ENCODE measurements around the gene SMIM38.

The SMIM38 gene

GRCh38 chr11:69189059-69189458 lies 33.3 kb downstream of the SMIM38 start:
- no peak for DNase-seq

- DNase-seq = no peak
Observed at GRCh38 chr11:69190796-69191536, 35.2 kb downstream of the SMIM38 start.

- no peak for DNase-seq
Observed at GRCh38 chr11:69192301-69192721, 36.6 kb downstream of the SMIM38 start.

GRCh38 chr11:69193151-69193550 lies 37.4 kb downstream of the SMIM38 start:
- no peak for DNase-seq

- no peak for DNase-seq
Observed at GRCh38 chr11:69193629-69194028, 37.9 kb downstream of the SMIM38 start.

- DNase-seq = no peak
Observed at GRCh38 chr11:69194396-69194795, 38.7 kb downstream of the SMIM38 start.

- DNase-seq = no peak
Observed at GRCh38 chr11:69194956-69195355, 39.2 kb downstream of the SMIM38 start.

GRCh38 chr11:69195824-69196782 lies 40.4 kb downstream of the SMIM38 start:
- no peak for DNase-seq

- no peak for DNase-seq
Observed at GRCh38 chr11:69196783-69197169, 41.0 kb downstream of the SMIM38 start.

GRCh38 chr11:69198891-69199582 lies 43.3 kb downstream of the SMIM38 start:
- DNase-seq = no peak

- no peak for DNase-seq
Observed at GRCh38 chr11:69199583-69200315, 44.0 kb downstream of the SMIM38 start.

- DNase-seq = no peak
Observed at GRCh38 chr11:69200331-69201065, 44.8 kb downstream of the SMIM38 start.

- DNase-seq = no peak
Observed at GRCh38 chr11:69201066-69201365, 45.3 kb downstream of the SMIM38 start.

GRCh38 chr11:69201764-69202370 lies 46.1 kb downstream of the SMIM38 start:
- no peak for DNase-seq

- no peak for DNase-seq
Observed at GRCh38 chr11:69202511-69203221, 46.9 kb downstream of the SMIM38 start.

- no peak for DNase-seq
Observed at GRCh38 chr11:69203381-69203780, 47.6 kb downstream of the SMIM38 start.

- DNase-seq = no peak
Observed at GRCh38 chr11:69203901-69204245, 48.1 kb downstream of the SMIM38 start.

- no peak for DNase-seq
Observed at GRCh38 chr11:69204246-69204940, 48.7 kb downstream of the SMIM38 start.

- DNase-seq = no peak
Observed at GRCh38 chr11:69204941-69205742, 49.4 kb downstream of the SMIM38 start.
